Heart left ventricle (tissue), 16 donors: Measurements from ENCODE around the gene AAGAB. TPM values are rescaled to one million over a fixed set of nuclear protein-coding genes. Genes with fewer than 3 reads are reported as not detected.
A peak's percentile ranks its signal among the peaks of the same experiment; 100 is the strongest.

Source experiments
- ATAC-seq, 4 donors: fragments of 200-7000 bp; cut with Tn5 transposase; one replicate each; pipeline ENCODE4 v1.9.1; 2020 to 2022; ENCODE audit warnings: moderate library complexity in 4 of 4, mild to moderate bottlenecking in 3 of 4, moderate number of reproducible peaks in 1 of 4
- DNase-seq, 5 donors: peaks; one replicate each; pipeline ENCODE4 v3.0.0-alpha.2; 2020
- H3K27ac ChIP-seq, 12 donors: fragments of 200-600 bp; sonication (generic) in 4 of 12; one replicate each; pipeline versions ENCODE4 v1.5.0 to v1.8.0; 2016 to 2022; ENCODE audit warnings: mild to moderate bottlenecking in 2 of 12
- H3K27me3 ChIP-seq, 9 donors: fragments of 200-600 bp; sonication (generic) in 2 of 9; one replicate each; pipeline versions ENCODE4 v1.5.1 to v1.8.0; 2016 to 2022; ENCODE audit warnings: mild to moderate bottlenecking in 3 of 9
- H3K36me3 ChIP-seq, 9 donors: fragments of 200-600 bp; sonication (generic) in 2 of 9; one replicate each; pipeline versions ENCODE4 v1.5.0 to v1.8.0; 2018 to 2022; ENCODE audit warnings: mild to moderate bottlenecking in 2 of 9
- H3K4me1 ChIP-seq, 12 donors: fragments of 200-600 bp; sonication (generic) in 4 of 12; one replicate each; pipeline versions ENCODE4 v1.5.0 to v1.8.0; 2016 to 2022; ENCODE audit warnings: mild to moderate bottlenecking in 3 of 12
- H3K4me3 ChIP-seq, 12 donors: fragments of 200-600 bp; sonication (generic) in 4 of 12; one replicate each; pipeline versions ENCODE4 v1.5.0 to v1.8.0; 2017 to 2022; ENCODE audit warnings: mild to moderate bottlenecking in 9 of 12, moderate library complexity in 4 of 12
- H3K9me3 ChIP-seq, 12 donors: fragments of 200-600 bp; sonication (generic) in 4 of 12; one replicate each; pipeline versions ENCODE4 v1.5.0 to v1.8.0; 2016 to 2022; ENCODE audit warnings: mild to moderate bottlenecking in 1 of 12
- POLR2A ChIP-seq, 2 donors: fragments of 450-650 bp; IDR thresholded peaks; one replicate each; pipeline ENCODE4 v1.6.1; 2017; ENCODE audit warnings: antibody characterized with exemption in 2 of 2, mild to moderate bottlenecking in 2 of 2, moderate library complexity in 2 of 2
- WGBS, 4 donors: extraction: QIAGEN DNeasy Blood & Tissue Kit in 2 of 4; methylation state at CpG; one replicate each; pipeline versions ENCODE4 v1.1.5 to v1.1.7; 2013 to 2018; 5-methylcytosine and 5-hydroxymethylcytosine counted together
- intact Hi-C, 10 donors: fragments of 100-400 bp; cut with DNase I; formaldehyde crosslinking; loops; one replicate each; pipeline versions ENCODE4 v1.11.1 to v1.14.2; 2022
- polyA plus RNA-seq, 2 donors: library from polyadenylated mRNA; stranded (reverse); fragments of 200-250 nt; gene quantifications; one replicate each; pipeline ENCODE4 v1.2.3, GENCODE V29; 2013
- total RNA-seq, 9 donors: library from RNA; depleted of rRNA in 2 of 9; stranded (reverse); fragments of >200 nt in 2 of 9; fragmentation: NEBNext Ultra II Directional in 3 of 9; extraction: Animal tissue kit (Norgen Biotek cat#: 25700) in 3 of 9; gene quantifications; one replicate each; pipeline versions ENCODE4 v1.1.0 to v1.2.4, GENCODE V29; 2016 to 2023
- TF ChIP-seq, protein P1 (sequence below), 12 donors: fragments of 200-600 bp; sonication (generic) in 4 of 12; IDR thresholded peaks; one replicate each; pipeline versions ENCODE4 v1.5.0 to v1.8.0; 2018 to 2022; ENCODE audit warnings: antibody characterized with exemption in 12 of 12, mild to moderate bottlenecking in 5 of 12
- donor health status: ischemic (EF 13 %, LVEDD 7.1; RV severe dilation, severe dysfunction).
- donor health status: healthy with polysubstance abuse.
- donor health status: DM: no; HTN: yes; CAD: no.
- donor health status: DM: no; HTN: no; CAD: no.
- donor health status: ischemic (EF 25% LVEDD 6.9; RV normal size, moderate dysfunction).
- donor health status: ischemic (EF 25% LVEDD 5.7; RV mildly dilated, moderate dysfunction).
- donor health status: healthy.
- donor health status: DM: yes; HTN: yes; CAD: no.
- donor health status: ischemic (EF 35%, LVEDD 5.7; RV mildly dilated, moderate dysfunction).
- donor health status: nonischemic (EF 11% LVEDD 7.7; RV severe dilation, severe dysfunction).
- donor health status: DM: yes; HTN: yes; CAD: no.
- donor health status: PGD.
- donor health status: ischemic (EF 29% LVEDD 5.4; RV normal size, mild dysfunction).
- donor health status: nonischemic (EF 23%, LVEDD 6.1; RV moderate dilation, normal function).

The AAGAB gene
- total and polyA plus RNA-seq, 11 donors, result 5.4 to 43.4 (median 28.0) TPM

DNA sequence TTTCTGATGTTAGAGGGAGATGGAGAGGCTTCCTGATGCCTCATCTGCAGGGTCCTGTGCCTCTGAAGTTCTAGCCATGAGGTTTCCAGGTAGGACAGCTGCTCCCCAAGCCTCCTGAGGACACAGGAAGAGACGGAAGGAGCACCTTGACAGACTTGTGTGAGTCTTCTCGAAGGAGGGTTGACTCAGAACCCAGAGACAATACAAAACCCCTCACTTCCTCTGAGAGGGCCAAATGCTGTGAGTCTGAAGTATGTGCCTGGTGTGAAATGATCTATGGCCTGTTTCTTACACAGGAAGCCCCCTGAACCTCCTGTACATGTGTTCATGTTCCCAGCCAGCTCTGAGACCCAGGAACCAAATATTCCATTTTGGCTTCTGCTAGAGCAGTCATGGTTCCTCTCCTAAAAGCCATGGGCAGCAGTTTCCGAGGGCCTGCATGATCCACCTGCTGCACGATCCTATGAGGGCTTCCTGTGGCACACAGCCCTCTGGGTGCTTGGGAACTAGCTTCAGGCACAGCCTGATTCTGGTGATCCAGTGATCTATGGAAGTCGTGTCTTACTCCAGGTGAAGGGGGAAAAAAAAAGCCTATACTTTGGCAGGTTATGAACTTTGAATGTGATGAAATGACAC lies 62.2 kb downstream of the AAGAB start:
- no peak for DNase-seq
- ATAC-seq, result no peak
- TF ChIP-seq, protein P1, sequence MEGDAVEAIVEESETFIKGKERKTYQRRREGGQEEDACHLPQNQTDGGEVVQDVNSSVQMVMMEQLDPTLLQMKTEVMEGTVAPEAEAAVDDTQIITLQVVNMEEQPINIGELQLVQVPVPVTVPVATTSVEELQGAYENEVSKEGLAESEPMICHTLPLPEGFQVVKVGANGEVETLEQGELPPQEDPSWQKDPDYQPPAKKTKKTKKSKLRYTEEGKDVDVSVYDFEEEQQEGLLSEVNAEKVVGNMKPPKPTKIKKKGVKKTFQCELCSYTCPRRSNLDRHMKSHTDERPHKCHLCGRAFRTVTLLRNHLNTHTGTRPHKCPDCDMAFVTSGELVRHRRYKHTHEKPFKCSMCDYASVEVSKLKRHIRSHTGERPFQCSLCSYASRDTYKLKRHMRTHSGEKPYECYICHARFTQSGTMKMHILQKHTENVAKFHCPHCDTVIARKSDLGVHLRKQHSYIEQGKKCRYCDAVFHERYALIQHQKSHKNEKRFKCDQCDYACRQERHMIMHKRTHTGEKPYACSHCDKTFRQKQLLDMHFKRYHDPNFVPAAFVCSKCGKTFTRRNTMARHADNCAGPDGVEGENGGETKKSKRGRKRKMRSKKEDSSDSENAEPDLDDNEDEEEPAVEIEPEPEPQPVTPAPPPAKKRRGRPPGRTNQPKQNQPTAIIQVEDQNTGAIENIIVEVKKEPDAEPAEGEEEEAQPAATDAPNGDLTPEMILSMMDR (IDR thresholded peaks at IDR 0.05), result no peak
- no peak for TF ChIP-seq POLR2A (IDR thresholded peaks at IDR 0.05)
- intact Hi-C loops, result loop anchor here in 2 of 10 donors (5.0 kb wide), 1 partner anchor 125 kb away; the partner anchor contains the start of gene SMAD3 (in 2 of the 2)
- no peaks in the 10 kb centered on the region for H3K27me3 ChIP-seq
- peaks cover 7 to 65% (median 49%) of the 10 kb centered on the region in 12 donors for H3K4me1 ChIP-seq
- no peak overlapping the region for H3K4me3 ChIP-seq
- WGBS, 4 donors, result 77 to 96% (median 87%) methylated on average over 3 to 5 of the region's 5 CpGs
- H3K36me3 ChIP-seq, result peaks cover 0 to 73% (median 42%) of the 10 kb centered on the region in 9 donors
- no peaks in the 10 kb centered on the region for H3K9me3 ChIP-seq
- peak overlapping the region in 6 of 12 donors; percentile 64 to 81 (median 70) for H3K27ac ChIP-seq

DNA sequence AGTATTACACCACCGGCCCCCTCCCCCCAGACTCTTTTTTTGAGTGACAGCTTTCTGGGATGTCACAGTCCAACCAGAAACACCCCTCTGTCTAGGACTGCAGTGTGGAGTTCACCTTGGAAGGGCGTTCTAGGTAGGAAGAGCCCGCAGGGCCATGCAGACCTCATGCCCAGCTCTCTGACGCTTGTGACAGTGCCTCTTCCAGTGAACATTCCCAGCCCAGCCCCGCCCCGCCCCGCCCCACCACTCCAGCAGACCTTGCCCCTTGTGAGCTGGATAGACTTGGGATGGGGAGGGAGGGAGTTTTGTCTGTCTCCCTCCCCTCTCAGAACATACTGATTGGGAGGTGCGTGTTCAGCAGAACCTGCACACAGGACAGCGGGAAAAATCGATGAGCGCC lies 63.6 kb downstream of the AAGAB start:
- TF ChIP-seq, protein P1 (IDR thresholded peaks at IDR 0.05), result no peak
- no peak for TF ChIP-seq POLR2A (IDR thresholded peaks at IDR 0.05)

DNA sequence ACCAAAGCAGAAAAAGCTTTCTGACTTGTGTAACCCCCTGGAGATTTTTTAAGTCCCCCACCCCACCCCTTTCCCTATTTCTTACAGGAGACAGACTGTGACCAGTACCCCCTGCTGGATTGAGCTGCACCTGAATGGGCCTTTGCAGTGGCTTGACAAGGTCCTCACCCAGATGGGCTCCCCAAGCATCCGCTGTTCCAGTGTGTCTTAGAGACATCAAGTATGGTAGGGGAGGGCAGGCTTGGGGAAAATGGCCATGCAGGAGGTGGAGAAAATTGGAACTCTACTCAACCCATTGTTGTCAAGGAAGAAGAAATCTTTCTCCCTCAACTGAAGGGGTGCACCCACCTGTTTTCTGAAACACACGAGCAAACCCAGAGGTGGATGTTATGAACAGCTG lies 64.1 kb downstream of the AAGAB start:
- H3K9me3 ChIP-seq, result no peaks in the 10 kb centered on the region
- no peak for TF ChIP-seq POLR2A (IDR thresholded peaks at IDR 0.05)
- TF ChIP-seq, protein P1 (IDR thresholded peaks at IDR 0.05), result no peak
- DNase-seq (no peak), ATAC-seq (no peak)
- peak overlapping the region; percentile 66 to 98 (median 92) for H3K27ac ChIP-seq
- H3K27me3 ChIP-seq, result no peaks in the 10 kb centered on the region
- WGBS, 4 donors, result 93 to 100% (median 97%) methylated on average over 2 of the region's 2 CpGs
- intact Hi-C loops, result loop anchor here in 2 of 10 donors (5.0 kb wide), 1 partner anchor 123 kb away; the partner anchor contains the start of gene SMAD3 (in 2 of the 2)
- H3K4me1 ChIP-seq, result peaks cover 14 to 76% (median 67%) of the 10 kb centered on the region in 12 donors
- no peak overlapping the region for H3K4me3 ChIP-seq
- H3K36me3 ChIP-seq, result peaks cover 0 to 83% (median 42%) of the 10 kb centered on the region in 9 donors

More for the DNA sequence above, 63.6 kb downstream of the AAGAB start:
- H3K4me3 ChIP-seq, result no peak overlapping the region
- peaks cover 10 to 76% (median 63%) of the 10 kb centered on the region in 12 donors for H3K4me1 ChIP-seq
- DNase-seq, result no peak
- intact Hi-C loops, result loop anchor here in 2 of 10 donors (5.0 kb wide), 1 partner anchor 124 kb away; the partner anchor contains the start of gene SMAD3 (in 2 of the 2)
- peak overlapping the region in 10 of 12 donors; percentile 66 to 98 (median 93) for H3K27ac ChIP-seq
- no peaks in the 10 kb centered on the region for H3K9me3 ChIP-seq
- H3K36me3 ChIP-seq, result peaks cover 0 to 78% (median 42%) of the 10 kb centered on the region in 9 donors
- no peak for ATAC-seq
- H3K27me3 ChIP-seq, result no peaks in the 10 kb centered on the region
- WGBS, 4 donors, result 93 to 96% (median 95%) methylated on average over 11 of the region's 11 CpGs

DNA sequence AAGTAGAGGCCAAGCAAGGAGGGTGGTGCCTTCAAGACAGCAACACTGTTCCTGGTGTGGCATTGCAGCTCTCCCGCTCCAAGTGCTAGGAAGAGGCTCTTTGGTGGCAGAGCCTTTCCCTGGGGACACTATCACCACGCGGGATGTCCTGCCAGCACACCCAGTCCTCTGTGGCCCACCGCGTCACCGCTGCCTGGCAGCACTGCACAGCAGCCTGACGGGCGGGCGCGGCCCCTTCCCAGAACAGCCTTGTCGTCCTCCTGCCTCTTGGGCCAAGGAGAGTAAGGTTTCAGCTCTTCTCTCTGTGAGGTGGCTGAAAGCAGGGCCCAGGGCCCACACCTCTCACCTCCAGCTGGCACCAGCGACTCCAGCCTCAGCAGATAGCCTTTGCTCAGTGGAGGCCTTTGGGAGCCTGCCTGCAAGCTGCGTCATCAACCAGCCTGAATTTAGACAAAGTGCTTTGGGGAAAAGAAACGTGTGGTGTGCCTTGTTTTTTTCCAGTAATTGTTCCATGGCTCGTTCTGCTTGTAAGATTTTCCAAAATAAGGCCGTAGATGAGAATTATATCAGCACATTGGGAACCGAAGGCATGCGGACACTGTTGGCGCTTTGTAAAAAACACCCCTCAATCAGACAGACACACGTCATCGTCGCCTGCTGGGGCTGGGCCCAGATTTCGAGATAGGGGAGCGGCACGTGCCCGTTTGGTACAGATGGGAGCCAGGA lies 65.0 kb downstream of the AAGAB start:
- Histone ChIP-seq H3K4me1 (peaks cover 14 to 76% (median 62%) of the 10 kb centered on the region in 12 donors), H3K36me3 (peaks cover 0 to 84% (median 42%) of the 10 kb centered on the region in 9 donors), H3K27ac (peak overlapping the region; percentile 66 to 98 (median 92)), H3K4me3 (no peak overlapping the region), H3K27me3 (no peaks in the 10 kb centered on the region), H3K9me3 (no peaks in the 10 kb centered on the region)
- intact Hi-C loops, result loop anchor here in 5 of 10 donors (5.0 to 10.0 kb wide), 2 partner anchors 65 to 122 kb away; partner anchors contain the start of gene SMAD3 (in 4 of the 5)
- DNase-seq (peak; percentile 81 to 97 (median 92)), ATAC-seq (peak; percentile 82 to 86 (median 84))
- TF ChIP-seq, protein P1 (IDR thresholded peaks at IDR 0.05), result no peak
- TF ChIP-seq POLR2A (IDR thresholded peaks at IDR 0.05), result no peak
- WGBS, 4 donors, result 43 to 53% (median 49%) methylated on average over 25 to 26 of the region's 26 CpGs
